ENCODE measurements around the gene HIC1.

DNA sequence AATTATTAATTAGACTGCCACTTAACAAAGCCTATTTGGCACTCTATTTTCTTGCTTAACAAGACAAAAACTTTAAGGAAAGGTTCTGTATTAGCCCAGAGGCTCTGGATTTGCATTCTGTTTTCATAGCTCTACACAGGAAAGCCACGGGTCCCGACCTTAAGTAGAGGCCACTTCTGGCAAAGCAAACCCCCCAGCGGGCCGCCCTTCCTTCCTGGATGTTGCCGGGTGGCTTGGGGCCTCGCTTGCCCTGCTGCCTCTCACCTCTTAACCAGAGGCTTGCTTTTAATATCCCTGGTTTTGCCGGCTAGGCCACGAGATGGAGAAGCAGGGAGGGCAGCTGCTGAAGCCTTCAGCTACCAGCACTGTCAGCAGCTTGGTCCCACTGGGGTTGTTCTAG lies 34.2 kb upstream of the HIC1 start:
- TF ChIP-seq POLR2A (IDR thresholded peaks at IDR 0.05) (no peak), POLR2AphosphoS5 (IDR thresholded peaks at IDR 0.05) (no peak)
- TF ChIP-seq, protein P1, sequence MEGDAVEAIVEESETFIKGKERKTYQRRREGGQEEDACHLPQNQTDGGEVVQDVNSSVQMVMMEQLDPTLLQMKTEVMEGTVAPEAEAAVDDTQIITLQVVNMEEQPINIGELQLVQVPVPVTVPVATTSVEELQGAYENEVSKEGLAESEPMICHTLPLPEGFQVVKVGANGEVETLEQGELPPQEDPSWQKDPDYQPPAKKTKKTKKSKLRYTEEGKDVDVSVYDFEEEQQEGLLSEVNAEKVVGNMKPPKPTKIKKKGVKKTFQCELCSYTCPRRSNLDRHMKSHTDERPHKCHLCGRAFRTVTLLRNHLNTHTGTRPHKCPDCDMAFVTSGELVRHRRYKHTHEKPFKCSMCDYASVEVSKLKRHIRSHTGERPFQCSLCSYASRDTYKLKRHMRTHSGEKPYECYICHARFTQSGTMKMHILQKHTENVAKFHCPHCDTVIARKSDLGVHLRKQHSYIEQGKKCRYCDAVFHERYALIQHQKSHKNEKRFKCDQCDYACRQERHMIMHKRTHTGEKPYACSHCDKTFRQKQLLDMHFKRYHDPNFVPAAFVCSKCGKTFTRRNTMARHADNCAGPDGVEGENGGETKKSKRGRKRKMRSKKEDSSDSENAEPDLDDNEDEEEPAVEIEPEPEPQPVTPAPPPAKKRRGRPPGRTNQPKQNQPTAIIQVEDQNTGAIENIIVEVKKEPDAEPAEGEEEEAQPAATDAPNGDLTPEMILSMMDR (IDR thresholded peaks at IDR 0.05) = no peak

All from suprapubic skin (tissue), 4 donors.